Breast epithelium (tissue), 3 donors: ENCODE data around the gene HDGF.

ENCODE experiments used
- CTCF ChIP-seq, 3 donors: fragments of 450-650 bp; IDR thresholded peaks; one replicate each; pipeline ENCODE4 v1.5.1; 2016 to 2017; ENCODE audit warnings: antibody characterized with exemption in 3 of 3, mild to moderate bottlenecking in 3 of 3, moderate library complexity in 3 of 3
- POLR2A ChIP-seq: fragments of 450-650 bp; IDR thresholded peaks from one replicate; pipeline ENCODE4 v1.6.1; 2016; ENCODE audit warnings: antibody characterized with exemption, mild to moderate bottlenecking, moderate library complexity
- POLR2AphosphoS5 ChIP-seq, 3 donors: sonication (generic); formaldehyde crosslinking; IDR thresholded peaks; one replicate each; pipeline ENCODE4 v1.6.1; 2017; ENCODE audit warnings: antibody characterized with exemption in 3 of 3

DNA sequence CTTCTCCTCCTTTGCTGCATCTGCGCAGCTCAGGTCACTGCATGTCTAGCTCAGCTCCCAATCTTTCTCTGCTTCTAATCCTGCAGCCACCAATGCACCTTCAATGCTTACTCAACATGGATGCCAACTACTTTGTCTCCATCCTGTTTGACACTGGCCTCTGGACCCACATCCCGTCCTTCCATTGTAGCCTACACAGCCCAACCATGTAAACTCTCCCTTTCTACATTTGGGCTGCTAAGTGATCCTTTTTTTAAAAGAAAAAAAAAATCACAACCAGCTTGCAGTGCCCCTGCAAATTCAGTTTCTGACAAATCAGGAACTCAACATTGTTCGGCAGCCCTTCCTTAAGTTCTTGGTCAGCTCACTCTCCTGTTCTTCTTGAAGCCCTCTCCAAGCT lies 36.6 kb downstream of the HDGF start:
- no peak for TF ChIP-seq POLR2AphosphoS5 (IDR thresholded peaks at IDR 0.05)
- no peak for TF ChIP-seq CTCF (IDR thresholded peaks at IDR 0.05)
- TF ChIP-seq POLR2A, result no peak
